Measurements from ENCODE around the gene IGFL3. TPM values are rescaled to one million over a fixed set of nuclear protein-coding genes. Genes with fewer than 3 reads are reported as not detected.

Gene IGFL3
- polyA plus RNA-seq, 1 donor from 2014 or later: not detected

Other genes with a start within 250 kb of the IGFL3 start
- gene IRF2BP1, start 238.5 kb downstream of the IGFL3 start, polyA plus RNA-seq: 26.9 and 27.6 TPM in 2 replicates
- 0.90 and 2.3 TPM in 2 replicates for gene MYPOP, start 222.1 kb downstream of the IGFL3 start, polyA plus RNA-seq
- gene NANOS2, start 209.9 kb downstream of the IGFL3 start, polyA plus RNA-seq: 0.18 and 0.64 TPM in 2 replicates
- 7.6 and 9.3 TPM in 2 replicates for gene NOVA2, start 150.8 kb downstream of the IGFL3 start, polyA plus RNA-seq
- gene CCDC61, start 129.2 kb downstream of the IGFL3 start, polyA plus RNA-seq: 0.82 and 1.4 TPM in 2 replicates
- not detected in 2 replicates for gene PGLYRP1, start 101.6 kb downstream of the IGFL3 start, polyA plus RNA-seq
- 4.4 and 5.2 TPM in 2 replicates for gene IGFL4, start 83.7 kb downstream of the IGFL3 start, polyA plus RNA-seq
- not detected in 2 replicates for gene IGFL2, start 23.6 kb upstream of the IGFL3 start, polyA plus RNA-seq
- gene IGFL1, start 105.1 kb upstream of the IGFL3 start, polyA plus RNA-seq: not detected in 2 replicates
- gene HIF3A, start 172.4 kb upstream of the IGFL3 start, polyA plus RNA-seq: 2.0 and 2.1 TPM in 2 replicates
- 99.3 and 120 TPM in 2 replicates for gene PPP5C, start 222.4 kb upstream of the IGFL3 start, polyA plus RNA-seq